OCI-LY1 (cell line): ENCODE results near the gene ZDHHC1.

ENCODE experiments used
- H2AFZ ChIP-seq: fragments of 200-600 bp; sonication (generic), shearing (Covaris generic); 2 replicates; pipeline ENCODE4 v1.6.0; 2014; ENCODE audit warnings: antibody characterized with exemption, mild to moderate bottlenecking, low read length
- H3F3A ChIP-seq: fragments of 200-600 bp; sonication (generic), shearing (Covaris generic); 2 replicates; pipeline ENCODE4 v1.6.0; 2014; ENCODE audit warnings: mild to moderate bottlenecking, antibody characterized with exemption, low read length, moderate library complexity; ENCODE audit not compliant: insufficient read depth
- H3K27ac ChIP-seq: fragments of 200-600 bp; sonication (generic); 2 replicates; pipeline ENCODE4 v1.5.1; 2014; ENCODE audit warnings: low read length, mixed run types, mild to moderate bottlenecking, low read depth; ENCODE audit not compliant: poor library complexity, severe bottlenecking
- H3K27me3 ChIP-seq: fragments of 200-600 bp; sonication (generic); 2 replicates; pipeline ENCODE4 v1.6.0; 2014; ENCODE audit warnings: antibody characterized with exemption, mild to moderate bottlenecking, low read length, moderate library complexity; ENCODE audit not compliant: insufficient read depth
- H3K36me3 ChIP-seq: fragments of 200-600 bp; sonication (generic); 2 replicates; pipeline ENCODE4 v1.6.1; 2014; ENCODE audit warnings: mild to moderate bottlenecking, antibody characterized with exemption, low read length, moderate library complexity, mixed read lengths; ENCODE audit not compliant: insufficient read depth
- H3K4me1 ChIP-seq: fragments of 200-600 bp; sonication (generic); 2 replicates; pipeline ENCODE4 v1.5.1; 2014; ENCODE audit warnings: mild to moderate bottlenecking, low read length, moderate library complexity; ENCODE audit not compliant: insufficient read depth, severe bottlenecking
- H3K4me2 ChIP-seq: fragments of 200-600 bp; sonication (generic), shearing (Covaris generic); 2 replicates; pipeline ENCODE4 v1.6.1; 2014; ENCODE audit warnings: low read length
- H3K4me3 ChIP-seq: fragments of 200-600 bp; sonication (generic); 2 replicates; pipeline ENCODE4 v1.5.1; 2014; ENCODE audit warnings: low read length, low read depth, mild to moderate bottlenecking, mixed read lengths; ENCODE audit not compliant: poor library complexity, severe bottlenecking
- H3K79me2 ChIP-seq: fragments of 200-600 bp; shearing (Covaris generic); 2 replicates; pipeline ENCODE4 v1.6.1; 2016; ENCODE audit warnings: mixed run types, low read length, mixed read lengths; ENCODE audit not compliant: insufficient read depth
- H3K9ac ChIP-seq: fragments of 200-600 bp; sonication (generic), shearing (Covaris generic); 2 replicates; pipeline ENCODE4 v1.6.1; 2014; ENCODE audit warnings: mild to moderate bottlenecking, low read length, mixed read lengths
- H3K9me2 ChIP-seq: fragments of 200-600 bp; sonication (generic), shearing (Covaris generic); 2 replicates; pipeline ENCODE4 v1.6.1; 2014; ENCODE audit warnings: low read depth, mild to moderate bottlenecking, low read length, mixed read lengths
- H3K9me3 ChIP-seq: fragments of 200-600 bp; shearing (Covaris generic); 2 replicates; pipeline ENCODE4 v1.6.1; 2014; ENCODE audit warnings: low read length, mixed read lengths
- H4K20me1 ChIP-seq: fragments of 200-600 bp; sonication (generic), shearing (Covaris generic); 2 replicates; pipeline ENCODE4 v1.6.0; 2016; ENCODE audit warnings: mild to moderate bottlenecking, low read length; ENCODE audit not compliant: insufficient read depth
- EZH2 ChIP-seq: fragments of 200-600 bp; sonication (generic), shearing (Covaris generic); IDR thresholded peaks from 2 replicates; pipeline ENCODE4 v1.8.0; 2017; ENCODE audit warnings: borderline replicate concordance, mixed run types, mild to moderate bottlenecking, antibody characterized with exemption, low read length, moderate library complexity, mixed read lengths
- TF ChIP-seq, protein P1 (sequence below): fragments of 200-600 bp; sonication (generic), shearing (Covaris generic); IDR thresholded peaks from 2 replicates; pipeline ENCODE4 v1.5.1; 2017; ENCODE audit warnings: mild to moderate bottlenecking, antibody characterized with exemption, low read length, moderate library complexity, mixed read lengths

Gene ZDHHC1

DNA sequence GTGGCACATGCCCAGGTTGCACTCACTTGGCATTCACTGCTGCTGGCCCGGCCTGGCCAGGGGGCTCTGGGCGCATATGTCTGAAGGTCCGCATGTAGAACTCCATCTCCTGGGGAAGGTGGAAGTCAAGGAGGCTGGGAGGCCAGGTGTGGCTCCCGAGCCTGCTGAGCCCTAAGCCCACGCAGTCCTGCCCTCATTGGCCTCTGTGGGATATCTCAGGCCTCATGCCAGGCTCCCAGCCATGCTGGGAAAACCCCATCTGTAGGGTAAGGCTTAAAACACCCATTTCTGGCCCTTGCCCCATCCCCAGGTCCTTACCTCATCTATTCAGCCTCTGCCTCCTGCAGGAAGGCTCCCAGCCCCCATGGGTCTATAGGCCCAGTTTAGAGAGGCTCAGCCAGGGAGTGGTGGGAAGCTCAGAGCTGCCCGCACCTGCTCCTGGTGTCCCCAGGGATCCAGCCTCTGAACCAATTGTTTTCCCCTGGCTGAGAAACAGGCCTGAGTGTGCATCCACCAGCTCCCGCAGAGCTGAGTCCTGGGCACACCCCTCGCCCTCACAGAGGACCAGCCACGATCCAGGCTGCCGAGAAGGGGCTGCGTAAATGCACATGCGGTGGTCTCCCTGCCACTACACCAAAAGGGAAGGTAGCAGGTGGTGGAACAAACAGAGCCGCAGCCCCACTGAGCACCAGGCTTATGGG is 20.7 kb downstream of the ZDHHC1 start:
- no peak overlapping the region for H3K4me3 ChIP-seq
- H3K27me3 ChIP-seq, result no peaks in the 10 kb centered on the region
- H4K20me1 ChIP-seq, result no peaks in the 10 kb centered on the region
- H3K9me2 ChIP-seq, result no peaks in the 10 kb centered on the region
- no peaks in the 10 kb centered on the region for H3K4me1 ChIP-seq
- H2AFZ ChIP-seq, result no peak overlapping the region
- H3K79me2 ChIP-seq, result no peaks in the 10 kb centered on the region
- no peaks in the 10 kb centered on the region for H3F3A ChIP-seq
- H3K4me2 ChIP-seq, result no peak overlapping the region
- no peak for TF ChIP-seq EZH2
- TF ChIP-seq, protein P1, sequence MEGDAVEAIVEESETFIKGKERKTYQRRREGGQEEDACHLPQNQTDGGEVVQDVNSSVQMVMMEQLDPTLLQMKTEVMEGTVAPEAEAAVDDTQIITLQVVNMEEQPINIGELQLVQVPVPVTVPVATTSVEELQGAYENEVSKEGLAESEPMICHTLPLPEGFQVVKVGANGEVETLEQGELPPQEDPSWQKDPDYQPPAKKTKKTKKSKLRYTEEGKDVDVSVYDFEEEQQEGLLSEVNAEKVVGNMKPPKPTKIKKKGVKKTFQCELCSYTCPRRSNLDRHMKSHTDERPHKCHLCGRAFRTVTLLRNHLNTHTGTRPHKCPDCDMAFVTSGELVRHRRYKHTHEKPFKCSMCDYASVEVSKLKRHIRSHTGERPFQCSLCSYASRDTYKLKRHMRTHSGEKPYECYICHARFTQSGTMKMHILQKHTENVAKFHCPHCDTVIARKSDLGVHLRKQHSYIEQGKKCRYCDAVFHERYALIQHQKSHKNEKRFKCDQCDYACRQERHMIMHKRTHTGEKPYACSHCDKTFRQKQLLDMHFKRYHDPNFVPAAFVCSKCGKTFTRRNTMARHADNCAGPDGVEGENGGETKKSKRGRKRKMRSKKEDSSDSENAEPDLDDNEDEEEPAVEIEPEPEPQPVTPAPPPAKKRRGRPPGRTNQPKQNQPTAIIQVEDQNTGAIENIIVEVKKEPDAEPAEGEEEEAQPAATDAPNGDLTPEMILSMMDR, result no peak
- no peak overlapping the region for H3K27ac ChIP-seq
- no peaks in the 10 kb centered on the region for H3K9me3 ChIP-seq
- no peaks in the 10 kb centered on the region for H3K36me3 ChIP-seq
- H3K9ac ChIP-seq, result no peak overlapping the region

DNA sequence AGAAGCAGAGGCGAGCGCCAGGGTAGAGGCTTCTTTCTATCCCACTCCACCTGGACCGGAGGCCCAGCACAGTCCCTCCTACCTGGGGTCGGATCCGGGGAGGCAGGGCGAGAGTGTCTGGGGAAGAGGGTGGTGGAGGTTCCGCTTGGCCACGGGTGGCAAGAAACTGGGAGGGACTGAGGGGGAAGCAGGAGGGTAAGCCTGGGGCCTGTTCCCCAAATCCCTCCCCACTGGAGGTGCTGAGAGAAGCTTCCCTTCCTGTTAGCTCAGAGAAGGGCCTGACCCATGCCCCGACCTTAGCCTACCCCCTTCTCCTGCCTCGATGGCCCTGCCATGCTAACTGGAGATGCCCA is 21.2 kb downstream of the ZDHHC1 start:
- Histone ChIP-seq H3K27ac (no peak overlapping the region), H3K27me3 (no peaks in the 10 kb centered on the region)

DNA sequence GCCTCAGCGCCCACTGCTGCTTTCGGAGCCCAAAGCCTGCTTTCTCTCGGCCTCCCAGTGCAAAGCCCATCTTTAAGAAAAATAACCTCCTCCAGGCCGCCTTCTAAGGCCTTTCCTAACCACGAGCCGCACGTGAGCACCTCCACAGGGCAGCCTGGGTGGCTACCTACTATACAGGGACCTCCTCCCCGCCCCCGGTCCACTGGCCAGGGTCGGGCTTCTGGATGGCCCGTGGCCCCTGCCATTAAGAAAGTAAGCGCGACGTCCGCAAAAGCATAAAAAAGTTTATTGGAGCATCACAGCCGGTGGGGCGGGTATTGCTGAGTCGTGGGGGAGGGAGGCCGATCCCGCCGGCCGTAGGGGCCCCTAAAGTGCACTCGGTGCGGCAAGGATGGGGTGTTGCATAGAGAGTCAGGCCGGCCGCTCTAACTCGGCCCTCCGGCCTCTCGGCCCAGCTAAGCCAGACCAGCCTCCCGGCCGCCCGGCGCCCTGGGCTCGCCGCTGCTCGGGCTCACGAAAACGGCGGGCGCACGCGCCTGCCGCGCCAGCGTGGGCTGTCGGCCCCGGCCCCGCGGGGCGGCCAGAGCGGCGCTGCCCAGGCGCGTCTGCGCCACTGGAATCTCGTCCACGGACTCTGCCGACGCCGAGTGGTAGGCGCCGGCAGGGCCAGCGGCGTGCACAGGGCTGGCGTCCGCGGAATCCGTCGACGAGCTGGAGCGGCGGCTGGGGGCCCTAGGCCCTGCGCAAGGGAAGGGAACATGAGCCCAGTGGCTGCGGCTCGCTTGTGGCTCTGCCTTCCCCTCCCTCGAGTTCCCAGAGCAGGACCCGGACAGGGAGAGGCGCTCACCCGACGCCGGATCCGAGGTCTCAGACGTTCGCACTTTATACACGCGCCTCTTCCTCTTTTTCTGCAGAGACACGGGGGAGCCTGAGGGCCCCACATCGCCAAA is 21.8 kb downstream of the ZDHHC1 start:
- H3K9me3 ChIP-seq, result no peaks in the 10 kb centered on the region
- H3K4me3 ChIP-seq, result no peak overlapping the region
- no peaks in the 10 kb centered on the region for H3K4me1 ChIP-seq
- no peak for TF ChIP-seq EZH2
- TF ChIP-seq, protein P1, result no peak
- no peaks in the 10 kb centered on the region for H3K9me2 ChIP-seq
- H3K27ac ChIP-seq, result no peak overlapping the region
- no peak overlapping the region for H3K4me2 ChIP-seq
- no peak overlapping the region for H2AFZ ChIP-seq
- H3K36me3 ChIP-seq, result no peaks in the 10 kb centered on the region
- no peaks in the 10 kb centered on the region for H3F3A ChIP-seq
- H3K27me3 ChIP-seq, result no peaks in the 10 kb centered on the region
- H3K79me2 ChIP-seq, result no peaks in the 10 kb centered on the region
- H3K9ac ChIP-seq, result no peak overlapping the region
- H4K20me1 ChIP-seq, result no peaks in the 10 kb centered on the region

More for the DNA sequence above, 21.2 kb downstream of the ZDHHC1 start:
- Histone ChIP-seq H4K20me1 (no peaks in the 10 kb centered on the region), H3K4me3 (no peak overlapping the region), H3K9me2 (no peaks in the 10 kb centered on the region), H2AFZ (no peak overlapping the region), H3K79me2 (no peaks in the 10 kb centered on the region), H3K9ac (no peak overlapping the region), H3F3A (no peaks in the 10 kb centered on the region), H3K36me3 (no peaks in the 10 kb centered on the region), H3K4me2 (no peak overlapping the region), H3K4me1 (no peaks in the 10 kb centered on the region), H3K9me3 (no peaks in the 10 kb centered on the region)
- no peak for TF ChIP-seq EZH2
- TF ChIP-seq, protein P1, result no peak
